Trophoblast cell (in vitro differentiated cells and primary cell): ENCODE results near the gene EHD4.

Experiments used
- DNase-seq, 2 donors: peaks; one replicate each; pipeline ENCODE4 v3.0.0-alpha.2; 2016
- H2AFZ ChIP-seq: 2 replicates; pipeline ENCODE4 v1.6.1; 2013; ENCODE audit warnings: low read length, moderate library complexity, mild to moderate bottlenecking; ENCODE audit not compliant: insufficient read depth, poor library complexity
- H2AK5ac ChIP-seq: 2 replicates; pipeline ENCODE4 v1.6.1; 2013; ENCODE audit warnings: mild to moderate bottlenecking, low read length
- H2BK120ac ChIP-seq: 2 replicates; pipeline ENCODE4 v1.6.1; 2013; ENCODE audit warnings: low read length, mild to moderate bottlenecking, moderate library complexity; ENCODE audit not compliant: insufficient read depth, poor library complexity
- H2BK12ac ChIP-seq: 2 replicates; pipeline ENCODE4 v1.6.1; 2013; ENCODE audit warnings: mild to moderate bottlenecking, low read length, moderate library complexity
- H2BK5ac ChIP-seq: 2 replicates; pipeline ENCODE4 v1.6.1; 2013; ENCODE audit warnings: low read length, low read depth, moderate library complexity, mild to moderate bottlenecking; ENCODE audit not compliant: poor library complexity
- H3K14ac ChIP-seq: 2 replicates; pipeline ENCODE4 v1.6.1; 2013; ENCODE audit warnings: mild to moderate bottlenecking, low read length
- H3K18ac ChIP-seq: 2 replicates; pipeline ENCODE4 v1.6.1; 2013; ENCODE audit warnings: mild to moderate bottlenecking, low read length
- H3K23ac ChIP-seq: 2 replicates; pipeline ENCODE4 v1.6.1; 2013; ENCODE audit warnings: low read length
- H3K27ac ChIP-seq: 2 replicates; pipeline ENCODE4 v1.5.1; 2013; ENCODE audit warnings: low read depth, mild to moderate bottlenecking, inconsistent platforms, low read length, moderate library complexity
- H3K27me3 ChIP-seq: 2 replicates; pipeline ENCODE4 v1.6.1; 2013; ENCODE audit warnings: inconsistent platforms, mild to moderate bottlenecking, low read length, moderate library complexity; ENCODE audit not compliant: insufficient read depth
- H3K36me3 ChIP-seq, 2 experiments: 1 replicate in 1 of 2; 2 replicates in 1 of 2; pipeline ENCODE4 v1.6.1; 2013; ENCODE audit warnings: low read length in 2 of 2, mild to moderate bottlenecking in 2 of 2, moderate library complexity in 1 of 2; ENCODE audit not compliant: insufficient read depth in 2 of 2, control insufficient read depth in 1 of 2
- H3K4ac ChIP-seq: 2 replicates; pipeline ENCODE4 v1.6.1; 2013; ENCODE audit warnings: low read depth, mild to moderate bottlenecking, low read length, moderate library complexity
- H3K4me1 ChIP-seq, 2 experiments: 1 replicate in 1 of 2; 2 replicates in 1 of 2; pipeline ENCODE4 v1.6.1; 2013; ENCODE audit warnings: low read length in 2 of 2, mild to moderate bottlenecking in 2 of 2, moderate library complexity in 1 of 2; ENCODE audit not compliant: insufficient read depth in 2 of 2, control insufficient read depth in 1 of 2
- H3K4me2 ChIP-seq: 2 replicates; pipeline ENCODE4 v1.6.1; 2013; ENCODE audit warnings: inconsistent platforms, mild to moderate bottlenecking, low read length, moderate library complexity
- H3K4me3 ChIP-seq: 2 replicates; pipeline ENCODE4 v1.5.1; 2013; ENCODE audit warnings: mild to moderate bottlenecking, low read depth, low read length, inconsistent platforms
- H3K79me1 ChIP-seq: one replicate; pipeline ENCODE4 v1.6.1; 2013; ENCODE audit warnings: low read length
- H3K79me2 ChIP-seq: 2 replicates; pipeline ENCODE4 v1.6.1; 2013; ENCODE audit warnings: low read length, mild to moderate bottlenecking; ENCODE audit not compliant: control insufficient read depth, insufficient read depth, poor library complexity
- H3K9ac ChIP-seq: 2 replicates; pipeline ENCODE4 v1.6.1; 2013; ENCODE audit warnings: mild to moderate bottlenecking, low read length
- H3K9me3 ChIP-seq: 2 replicates; pipeline ENCODE4 v1.6.1; 2013; ENCODE audit warnings: low read depth, mild to moderate bottlenecking, control low read depth, inconsistent platforms, low read length; ENCODE audit not compliant: insufficient read depth
- H4K12ac ChIP-seq: 2 replicates; pipeline ENCODE4 v1.6.1; 2013; ENCODE audit warnings: low read depth, mild to moderate bottlenecking, low read length, moderate library complexity
- H4K8ac ChIP-seq: 2 replicates; pipeline ENCODE4 v1.6.1; 2013; ENCODE audit warnings: low read depth, mild to moderate bottlenecking, low read length, moderate library complexity
- H4K91ac ChIP-seq: one replicate; pipeline ENCODE4 v1.6.1; 2013; ENCODE audit warnings: low read depth, mild to moderate bottlenecking, low read length, moderate library complexity
- WGBS: extraction: QIAGEN DNeasy Blood & Tissue Kit; methylation state at CpG from one replicate; pipeline ENCODE4 v1.1.7; 2013; ENCODE audit warnings: missing lambda C conversion rate; ENCODE audit not compliant: insufficient read length, insufficient coverage; ENCODE audit errors: extremely low coverage; 5-methylcytosine and 5-hydroxymethylcytosine counted together

Gene EHD4

GRCh38 chr15:41992151-41992802 is 19.9 kb upstream of the EHD4 start:
- no peak for DNase-seq
- no peak overlapping the region for H4K8ac ChIP-seq
- no peak overlapping the region for H2BK120ac ChIP-seq
- H4K12ac ChIP-seq: no peak overlapping the region
- no peaks in the 10 kb centered on the region for H3K4me1 ChIP-seq
- no CpG with 5 or more reads among the region's 18 CpGs for whole genome bisulfite sequencing
- H2AFZ ChIP-seq: no peak overlapping the region
- H3K23ac ChIP-seq: no peak overlapping the region
- no peak overlapping the region for H3K9ac ChIP-seq
- no peak overlapping the region for H3K14ac ChIP-seq
- H2BK5ac ChIP-seq: no peak overlapping the region
- H3K36me3 ChIP-seq: no peaks in the 10 kb centered on the region
- H3K4me2 ChIP-seq: no peak overlapping the region
- no peak overlapping the region for H3K4ac ChIP-seq
- H3K18ac ChIP-seq: no peak overlapping the region
- H3K9me3 ChIP-seq: peaks cover 3% of the 10 kb centered on the region
- no peaks in the 10 kb centered on the region for H3K27me3 ChIP-seq
- H4K91ac ChIP-seq: no peak overlapping the region
- no peak overlapping the region for H3K4me3 ChIP-seq
- no peak overlapping the region for H3K27ac ChIP-seq
- H2AK5ac ChIP-seq: no peak overlapping the region
- H3K79me1 ChIP-seq: no peaks in the 10 kb centered on the region
- no peaks in the 10 kb centered on the region for H3K79me2 ChIP-seq
- H2BK12ac ChIP-seq: no peak overlapping the region

- Histone ChIP-seq H3K4me1 (no peaks in the 10 kb centered on the region), H2BK12ac (no peak overlapping the region), H4K8ac (no peak overlapping the region), H3K4me3 (no peak overlapping the region), H3K36me3 (no peaks in the 10 kb centered on the region), H3K79me1 (no peaks in the 10 kb centered on the region), H3K79me2 (no peaks in the 10 kb centered on the region), H2BK120ac (no peak overlapping the region), H3K27me3 (no peaks in the 10 kb centered on the region), H2AK5ac (no peak overlapping the region), H3K9ac (no peak overlapping the region), H4K91ac (no peak overlapping the region), H3K18ac (no peak overlapping the region), H3K23ac (no peak overlapping the region), H3K4me2 (no peak overlapping the region), H3K4ac (no peak overlapping the region), H3K27ac (no peak overlapping the region), H3K9me3 (peaks cover 3% of the 10 kb centered on the region), H4K12ac (no peak overlapping the region), H3K14ac (no peak overlapping the region), H2AFZ (no peak overlapping the region), H2BK5ac (no peak overlapping the region)
- WGBS: no CpG with 5 or more reads among the region's 3 CpGs
- DNase-seq: no peak
These were observed 18.3 kb upstream of the EHD4 start for GRCh38 chr15:41990691-41991090.

- Histone ChIP-seq H3K79me2 (no peaks in the 10 kb centered on the region), H3K14ac (no peak overlapping the region), H2BK5ac (no peak overlapping the region), H4K8ac (no peak overlapping the region), H2AFZ (no peak overlapping the region), H3K27ac (no peak overlapping the region), H3K27me3 (no peaks in the 10 kb centered on the region), H2BK12ac (no peak overlapping the region), H3K79me1 (no peaks in the 10 kb centered on the region), H4K12ac (no peak overlapping the region), H3K4me3 (no peak overlapping the region), H3K4ac (no peak overlapping the region), H3K9me3 (peaks cover 3% of the 10 kb centered on the region), H3K23ac (no peak overlapping the region), H3K4me2 (no peak overlapping the region), H3K18ac (no peak overlapping the region), H2AK5ac (no peak overlapping the region), H3K4me1 (no peaks in the 10 kb centered on the region), H3K36me3 (no peaks in the 10 kb centered on the region), H4K91ac (no peak overlapping the region), H3K9ac (no peak overlapping the region), H2BK120ac (no peak overlapping the region)
- DNase-seq: no peak
- no CpG with 5 or more reads among the region's 7 CpGs for WGBS
These were observed 17.9 kb upstream of the EHD4 start for GRCh38 chr15:41990243-41990605.

- no peak overlapping the region for H3K9ac ChIP-seq
- H4K91ac ChIP-seq: no peak overlapping the region
- H2AFZ ChIP-seq: no peak overlapping the region
- no peak overlapping the region for H2BK120ac ChIP-seq
- H2BK5ac ChIP-seq: no peak overlapping the region
- H2AK5ac ChIP-seq: no peak overlapping the region
- H3K79me1 ChIP-seq: no peaks in the 10 kb centered on the region
- H3K79me2 ChIP-seq: no peaks in the 10 kb centered on the region
- H3K14ac ChIP-seq: no peak overlapping the region
- no peak overlapping the region for H3K27ac ChIP-seq
- peak; percentile 81 to 91 for DNase-seq
- H3K27me3 ChIP-seq: no peaks in the 10 kb centered on the region
- no peaks in the 10 kb centered on the region for H3K36me3 ChIP-seq
- no peak overlapping the region for H3K4ac ChIP-seq
- no CpG with 5 or more reads among the region's 9 CpGs for WGBS
- H4K8ac ChIP-seq: no peak overlapping the region
- H3K4me3 ChIP-seq: no peak overlapping the region
- H4K12ac ChIP-seq: no peak overlapping the region
- no peak overlapping the region for H3K4me2 ChIP-seq
- H2BK12ac ChIP-seq: no peak overlapping the region
- H3K23ac ChIP-seq: no peak overlapping the region
- H3K9me3 ChIP-seq: peaks cover under 1% of the 10 kb centered on the region
- H3K4me1 ChIP-seq: no peaks in the 10 kb centered on the region
- H3K18ac ChIP-seq: no peak overlapping the region
These were observed 17.4 kb upstream of the EHD4 start for GRCh38 chr15:41989573-41990242.
